OCI-LY3 (cell line): ENCODE data around the gene ANKDD1B.
"Not testable (repeated sequence)": the region's sequence is repeated elsewhere in the genome, so short reads cannot be mapped to it uniquely, and the experiment has no call there.

ENCODE experiments used
- CTCF ChIP-seq: fragments of 200-600, 300-600 bp; sonication (generic); IDR thresholded peaks from 2 replicates; pipeline ENCODE4 v1.5.1; 2014; ENCODE audit warnings: antibody characterized with exemption, low read length, low read depth
- EZH2phosphoT487 ChIP-seq: fragments of 200-600 bp; shearing (Covaris generic); IDR thresholded peaks from 2 replicates; pipeline ENCODE4 v1.6.1; 2018; ENCODE audit warnings: antibody characterized with exemption, mixed run types, low read depth

GRCh38 chr5:75565991-75566709 lies 45.1 kb upstream of the ANKDD1B start:
- not testable (repeated sequence) for TF ChIP-seq CTCF, EZH2phosphoT487
